Endothelial cell of umbilical vein (primary cell): ENCODE data around the gene CDC42BPB. TPM values are rescaled to one million over a fixed set of nuclear protein-coding genes. Genes with fewer than 3 reads are reported as not detected.

ENCODE experiments used
- BruUV-seq: library from RNA; stranded (reverse); fragments of 400-500 nt; replicated peaks from 2 replicates; lab custom pipeline; 2021; lab: Mats Ljungman, UMichigan
- CTCF ChIA-PET: fragments of 300-600, 350-600 bp; sonication (Branson Sonifier 250); formaldehyde crosslinking; loops from one replicate; lab custom pipeline; 2021; ENCODE audit warnings: antibody characterized with exemption, inconsistent platforms; lab: Charles Lee
- POLR2A ChIA-PET: fragments of 300-600, 350-600 bp; sonication (Branson Sonifier 250); formaldehyde crosslinking; loops from one replicate; lab custom pipeline; 2021; ENCODE audit warnings: antibody characterized with exemption, inconsistent platforms; lab: Charles Lee
- DNase-seq: peaks from one replicate; pipeline ENCODE4 v3.0.0-alpha.2; 2011; ENCODE audit warnings: low read depth, low spot score
- FAIRE-seq: peaks from 2 replicates; lab custom pipeline; 2011; peaks lifted over from hg19 to GRCh38; lab: Jason Lieb, UNC
- H2AFZ ChIP-seq: 2 replicates; pipeline ENCODE4 v1.6.0; 2012; ENCODE audit warnings: low read depth, low read length, control low read depth, inconsistent platforms
- H3K27ac ChIP-seq: 2 replicates; pipeline ENCODE4 v1.5.1; 2011; ENCODE audit warnings: low read depth, mild to moderate bottlenecking, control low read depth, low read length, moderate library complexity; ENCODE audit not compliant: insufficient read depth
- H3K27me3 ChIP-seq, 2 experiments: 2 replicates each; pipeline versions ENCODE4 v1.6.0 to v1.6.1; 2011; ENCODE audit warnings: low read length in 2 of 2, mixed read lengths in 1 of 2; ENCODE audit not compliant: control insufficient read depth in 2 of 2, insufficient read depth in 2 of 2
- H3K36me3 ChIP-seq, 2 experiments: 2 replicates in 1 of 2; 3 replicates in 1 of 2; pipeline ENCODE4 v1.5.1; 2011; ENCODE audit warnings: low read length in 2 of 2, mild to moderate bottlenecking in 1 of 2, moderate library complexity in 1 of 2; ENCODE audit not compliant: control insufficient read depth in 2 of 2, insufficient read depth in 2 of 2; ENCODE audit errors: extremely low read depth in 1 of 2
- H3K4me1 ChIP-seq: 3 replicates; pipeline ENCODE4 v1.5.1; 2011; ENCODE audit warnings: mild to moderate bottlenecking, low read length; ENCODE audit not compliant: control insufficient read depth, insufficient read depth; ENCODE audit errors: extremely low read depth
- H3K4me2 ChIP-seq: 2 replicates; pipeline ENCODE4 v1.6.1; 2011; ENCODE audit warnings: low read length, control low read depth, mixed read lengths; ENCODE audit not compliant: insufficient read depth
- H3K4me3 ChIP-seq, 3 experiments: fragments of 200-600 bp in 1 of 3; sonication (generic), shearing (Covaris generic) in 1 of 3; replicated peaks in 1 of 3; 2 replicates each; pipeline ENCODE4 v1.5.1; 2011 to 2016; ENCODE audit warnings: control low read depth in 3 of 3, low read length in 3 of 3, mild to moderate bottlenecking in 2 of 3, inconsistent platforms in 1 of 3, low read depth in 1 of 3, moderate library complexity in 1 of 3; ENCODE audit not compliant: insufficient read depth in 1 of 3
- H3K79me2 ChIP-seq: 2 replicates; pipeline ENCODE4 v1.6.0; 2012; ENCODE audit warnings: low read length, inconsistent platforms; ENCODE audit not compliant: control insufficient read depth, insufficient read depth
- H3K9ac ChIP-seq: replicated peaks from 2 replicates; pipeline ENCODE3; 2011; ENCODE audit warnings: low read length, control low read depth; ENCODE audit not compliant: insufficient read depth; ENCODE audit errors: extremely low read depth
- H3K9me1 ChIP-seq: replicated peaks from 3 replicates; pipeline ENCODE4 v1.6.0; 2011; ENCODE audit warnings: mild to moderate bottlenecking, low read length; ENCODE audit not compliant: control insufficient read depth, insufficient read depth; ENCODE audit errors: extremely low read depth
- H3K9me3 ChIP-seq: replicated peaks from 2 replicates; pipeline ENCODE4 v1.5.1; 2012; ENCODE audit warnings: low read length, inconsistent platforms; ENCODE audit not compliant: control insufficient read depth, insufficient read depth
- H4K20me1 ChIP-seq: replicated peaks from 2 replicates; pipeline ENCODE3; 2011; ENCODE audit warnings: mild to moderate bottlenecking, low read length; ENCODE audit not compliant: control insufficient read depth, insufficient read depth; ENCODE audit errors: extremely low read depth
- CTCF ChIP-seq, 2 donors: IDR thresholded peaks; 1 replicate in 1 of 2; 2 replicates in 1 of 2; pipeline ENCODE4 v1.5.1; 2011; ENCODE audit warnings: low read length in 2 of 2, mild to moderate bottlenecking in 2 of 2, moderate library complexity in 2 of 2, control low read depth in 1 of 2, inconsistent platforms in 1 of 2, low read depth in 1 of 2; ENCODE audit not compliant: insufficient read depth in 1 of 2; ENCODE audit errors: extremely low read depth in 1 of 2
- EZH2 ChIP-seq: IDR thresholded peaks from 2 replicates; pipeline ENCODE4 v1.6.1; 2012; ENCODE audit warnings: borderline replicate concordance, low read depth, mild to moderate bottlenecking, moderate library complexity, low read length, inconsistent platforms; ENCODE audit not compliant: severe bottlenecking
- FOS ChIP-seq: IDR thresholded peaks from 2 replicates; pipeline ENCODE4 v1.6.1; 2011; ENCODE audit warnings: mild to moderate bottlenecking, low read length, moderate library complexity, borderline replicate concordance; ENCODE audit not compliant: insufficient read depth
- GATA2 ChIP-seq: IDR thresholded peaks from 2 replicates; pipeline ENCODE4 v1.7.0; 2011; ENCODE audit warnings: low read depth, mild to moderate bottlenecking, moderate library complexity, mixed read lengths, low read length; ENCODE audit not compliant: insufficient read length, insufficient read depth
- JUN ChIP-seq: IDR thresholded peaks from 2 replicates; pipeline ENCODE4 v1.6.1; 2011; ENCODE audit warnings: borderline replicate concordance, low read depth; ENCODE audit not compliant: insufficient read length, insufficient read depth
- MAX ChIP-seq: IDR thresholded peaks from 2 replicates; pipeline ENCODE4 v1.6.1; 2011; ENCODE audit not compliant: insufficient read depth, insufficient read length
- MYC ChIP-seq: IDR thresholded peaks from one replicate; pipeline ENCODE4 v1.6.1; 2011; ENCODE audit warnings: mild to moderate bottlenecking, low read depth, low read length
- POLR2A ChIP-seq: IDR thresholded peaks from 2 replicates; pipeline ENCODE4 v1.6.1; 2012; ENCODE audit warnings: low read depth, mild to moderate bottlenecking, control low read depth, low read length
- POLR2AphosphoS5 ChIP-seq: IDR thresholded peaks from 2 replicates; pipeline ENCODE4 v1.6.1; 2012; ENCODE audit warnings: low read depth, mild to moderate bottlenecking, control low read depth, low read length, moderate library complexity; ENCODE audit not compliant: insufficient read depth
- dilution Hi-C: fragments of 300-500 bp; cut with MboI; formaldehyde crosslinking; loops from one replicate; pipeline ENCODE4 v1.15.0; 2019; ENCODE audit warnings: low sequenced_read_pairs; ENCODE audit not compliant: extremely low pct_ligation_motif_present
- intact Hi-C: fragments of 100-400 bp; cut with micrococcal nuclease; formaldehyde crosslinking; loops from one replicate; pipeline ENCODE4 v1.10.0; 2022
- polyA plus RNA-seq, 4 experiments: library from polyadenylated mRNA; depleted of rRNA in 3 of 4; stranded (reverse) in 3 of 4; unstranded in 1 of 4; fragments of >200 nt; gene quantifications; 2 replicates each; pipeline versions ENCODE4 v1.2.1 to v1.2.3, GENCODE V29; 2011 to 2012; ENCODE audit warnings: missing spikeins in 1 of 4
- total RNA-seq: library from RNA; stranded (reverse); gene quantifications from 2 replicates; pipeline ENCODE4 v1.2.3, GENCODE V29; 2021

Gene CDC42BPB
- total and polyA plus RNA-seq, 2 donors (not counting 3 experiments of a cell fraction or from before 2014, with no cell fraction given) = 82.6 to 131 TPM

- H3K36me3 ChIP-seq = peaks cover 0 to 5% of the 10 kb centered on the region in 2 experiments
- no peaks in the 10 kb centered on the region for H4K20me1 ChIP-seq
- no peak overlapping the region for H3K27ac ChIP-seq
- H3K27me3 ChIP-seq = peaks cover 46 to 63% of the 10 kb centered on the region in 2 experiments
- POLR2A ChIA-PET = no interaction called here
- DNase-seq = no peak
- no peaks in the 10 kb centered on the region for H3K79me2 ChIP-seq
- no peaks in the 10 kb centered on the region for H3K9me1 ChIP-seq
- H3K9me3 ChIP-seq = no peaks in the 10 kb centered on the region
- TF ChIP-seq POLR2A (no peak), MAX (no peak), CTCF (IDR thresholded peaks at IDR 0.05; ENCODE audit: extremely low read depth in 1 of 2, insufficient read depth in 1 of 2, low read depth in 1 of 2, low read length in 2 of 2) (no peak), JUN (no peak), GATA2 (no peak), MYC (no peak), POLR2AphosphoS5 (no peak), FOS (no peak), EZH2 (no peak)
- H3K4me1 ChIP-seq = peaks cover 16% of the 10 kb centered on the region
- peak overlapping the region; percentile 46 for H3K4me2 ChIP-seq
- H2AFZ ChIP-seq = peak overlapping the region; percentile 53
- H3K9ac ChIP-seq = no peak overlapping the region
- no TSS peak for BruUV-seq
- no peak for FAIRE-seq
- dilution Hi-C loops (no loop called here), intact Hi-C loops (no loop called here)
- CTCF ChIA-PET = interaction anchor here (1.0 to 1.3 kb wide), 2 partner anchors 152 to 233 kb away, joined by 3 to 4 read pairs; no protein-coding TSS in a partner anchor
- peak overlapping the region in 1 of 3 experiments; percentile 17 for H3K4me3 ChIP-seq
Measured at GRCh38 chr14:102927878-102928411, 129.4 kb downstream of the CDC42BPB start.
